ENCODE measurements around the gene P2RX2. TPM values are rescaled to one million over a fixed set of nuclear protein-coding genes. Genes with fewer than 3 reads are reported as not detected.

Gene P2RX2
- total RNA-seq, 4 donors from 2014 or later: not detected

DNA sequence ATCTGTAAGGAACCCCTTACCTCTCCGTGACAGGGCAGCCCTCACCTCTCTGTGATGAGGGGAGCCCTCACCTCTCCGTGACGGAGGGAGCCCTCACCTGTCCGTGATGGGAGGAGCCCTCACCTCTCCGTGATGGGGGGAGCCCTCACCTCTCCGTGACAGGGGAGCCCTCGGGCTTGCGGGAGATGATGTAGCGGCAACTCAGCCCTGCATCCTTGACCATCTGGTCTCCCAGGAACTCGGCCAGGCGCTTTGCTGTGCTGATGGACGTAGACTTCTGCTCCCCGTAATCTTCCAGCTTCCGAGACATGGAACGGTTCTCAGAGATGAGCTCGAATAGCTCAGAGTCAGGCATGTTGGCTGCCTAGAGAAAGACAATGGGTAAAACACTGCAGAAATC lies 40.6 kb downstream of the P2RX2 start:
- WGBS, 2 donors: 89 to 91% methylated on average over 15 to 16 of the region's 16 CpGs
- no peak overlapping the region for H3K4me3 ChIP-seq
- DNase-seq (ENCODE audit: low spot score in 2 of 2): no peak
- H3K27ac ChIP-seq: no peak overlapping the region
- TF ChIP-seq, protein P1, sequence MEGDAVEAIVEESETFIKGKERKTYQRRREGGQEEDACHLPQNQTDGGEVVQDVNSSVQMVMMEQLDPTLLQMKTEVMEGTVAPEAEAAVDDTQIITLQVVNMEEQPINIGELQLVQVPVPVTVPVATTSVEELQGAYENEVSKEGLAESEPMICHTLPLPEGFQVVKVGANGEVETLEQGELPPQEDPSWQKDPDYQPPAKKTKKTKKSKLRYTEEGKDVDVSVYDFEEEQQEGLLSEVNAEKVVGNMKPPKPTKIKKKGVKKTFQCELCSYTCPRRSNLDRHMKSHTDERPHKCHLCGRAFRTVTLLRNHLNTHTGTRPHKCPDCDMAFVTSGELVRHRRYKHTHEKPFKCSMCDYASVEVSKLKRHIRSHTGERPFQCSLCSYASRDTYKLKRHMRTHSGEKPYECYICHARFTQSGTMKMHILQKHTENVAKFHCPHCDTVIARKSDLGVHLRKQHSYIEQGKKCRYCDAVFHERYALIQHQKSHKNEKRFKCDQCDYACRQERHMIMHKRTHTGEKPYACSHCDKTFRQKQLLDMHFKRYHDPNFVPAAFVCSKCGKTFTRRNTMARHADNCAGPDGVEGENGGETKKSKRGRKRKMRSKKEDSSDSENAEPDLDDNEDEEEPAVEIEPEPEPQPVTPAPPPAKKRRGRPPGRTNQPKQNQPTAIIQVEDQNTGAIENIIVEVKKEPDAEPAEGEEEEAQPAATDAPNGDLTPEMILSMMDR (IDR thresholded peaks at IDR 0.05): no peak
- no peak for TF ChIP-seq EP300 (IDR thresholded peaks at IDR 0.05)
- TF ChIP-seq POLR2A (IDR thresholded peaks at IDR 0.05): no peak
- H3K9me3 ChIP-seq: no peaks in the 10 kb centered on the region
- peaks cover 3 to 97% (median 33%) of the 10 kb centered on the region in 3 donors for H3K36me3 ChIP-seq
- no peaks in the 10 kb centered on the region for H3K4me1 ChIP-seq
- no peaks in the 10 kb centered on the region for H3K27me3 ChIP-seq

DNA sequence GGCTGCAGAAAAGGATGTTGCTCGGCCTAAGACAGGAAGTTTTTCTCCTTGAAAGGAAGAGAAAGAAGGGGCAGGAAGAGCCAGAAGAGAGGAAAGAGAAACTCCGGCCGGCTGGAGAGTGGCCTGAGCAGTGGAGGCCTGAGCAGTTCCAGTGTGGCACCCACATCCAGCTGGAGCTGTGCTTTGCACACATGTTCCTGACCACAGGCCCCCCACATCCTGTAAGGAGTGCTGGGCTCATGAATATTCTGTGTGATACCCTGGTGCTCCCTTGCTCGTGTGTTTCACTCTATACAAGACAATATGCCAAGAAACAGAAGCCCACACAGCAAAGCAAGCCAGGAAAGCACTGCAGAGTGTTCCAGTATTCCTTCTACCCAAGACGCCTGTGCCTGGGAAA lies 41.5 kb downstream of the P2RX2 start:
- TF ChIP-seq POLR2A (IDR thresholded peaks at IDR 0.05) (no peak), EP300 (IDR thresholded peaks at IDR 0.05) (no peak)
- Histone ChIP-seq H3K9me3 (no peaks in the 10 kb centered on the region), H3K27me3 (no peaks in the 10 kb centered on the region), H3K4me3 (no peak overlapping the region), H3K4me1 (no peaks in the 10 kb centered on the region), H3K36me3 (peaks cover 3 to 97% (median 33%) of the 10 kb centered on the region in 3 donors), H3K27ac (no peak overlapping the region)
- 63 to 72% methylated on average over 5 of the region's 5 CpGs for WGBS, 2 donors
- no peak for DNase-seq (ENCODE audit: low spot score in 2 of 2)

DNA sequence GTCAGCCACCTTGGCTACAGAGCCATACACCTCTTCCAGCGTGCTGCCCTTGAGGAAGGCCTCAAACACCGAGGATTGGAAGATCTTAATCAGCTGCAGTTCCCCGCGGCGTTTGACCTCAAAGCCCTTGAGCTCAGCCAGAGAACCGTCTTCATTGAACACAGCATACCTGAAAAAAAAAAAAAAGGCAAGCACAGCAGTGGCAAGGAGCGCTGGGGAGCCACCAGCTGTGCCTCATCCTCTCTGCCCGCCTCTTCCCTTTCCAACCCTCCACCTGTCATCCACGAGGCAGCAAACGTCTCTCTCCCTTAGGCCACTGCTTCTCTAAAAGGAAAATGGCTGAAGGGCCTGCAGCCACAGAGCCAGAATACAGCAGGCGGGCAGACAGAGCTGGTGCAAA lies 42.4 kb downstream of the P2RX2 start:
- Histone ChIP-seq H3K27ac (no peak overlapping the region), H3K4me3 (no peak overlapping the region), H3K36me3 (peaks cover 3 to 98% (median 33%) of the 10 kb centered on the region in 3 donors), H3K27me3 (no peaks in the 10 kb centered on the region), H3K9me3 (no peaks in the 10 kb centered on the region), H3K4me1 (no peaks in the 10 kb centered on the region)
- TF ChIP-seq, protein P1 (IDR thresholded peaks at IDR 0.05): no peak
- TF ChIP-seq POLR2A (IDR thresholded peaks at IDR 0.05) (no peak), EP300 (IDR thresholded peaks at IDR 0.05) (no peak)
- 87 to 93% methylated on average over 11 of the region's 11 CpGs for WGBS, 2 donors
- no peak for DNase-seq (ENCODE audit: low spot score in 2 of 2)

DNA sequence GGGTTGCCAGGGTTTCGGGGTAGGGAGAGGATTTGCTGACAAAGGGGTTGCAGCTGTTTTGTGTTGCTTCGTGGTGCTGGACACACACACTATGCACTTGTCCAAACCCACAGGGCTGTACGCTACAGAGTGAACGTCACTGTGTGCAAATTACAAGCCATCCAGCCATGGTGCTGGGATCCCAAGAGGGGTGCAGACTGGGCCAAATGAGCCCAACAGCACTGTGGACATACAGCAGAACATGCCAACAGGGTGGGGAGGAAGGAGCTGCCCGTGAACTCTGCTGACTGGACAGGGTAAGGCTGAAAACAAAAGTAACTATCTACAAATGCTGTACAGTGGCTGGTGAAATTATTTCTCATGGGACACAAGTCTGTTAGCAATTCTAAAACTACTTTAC lies 43.4 kb downstream of the P2RX2 start:
- no peak for DNase-seq (ENCODE audit: low spot score in 2 of 2)
- H3K9me3 ChIP-seq: no peaks in the 10 kb centered on the region
- TF ChIP-seq, protein P1 (IDR thresholded peaks at IDR 0.05): no peak
- TF ChIP-seq EP300 (IDR thresholded peaks at IDR 0.05): no peak
- no peak for TF ChIP-seq POLR2A (IDR thresholded peaks at IDR 0.05)

DNA sequence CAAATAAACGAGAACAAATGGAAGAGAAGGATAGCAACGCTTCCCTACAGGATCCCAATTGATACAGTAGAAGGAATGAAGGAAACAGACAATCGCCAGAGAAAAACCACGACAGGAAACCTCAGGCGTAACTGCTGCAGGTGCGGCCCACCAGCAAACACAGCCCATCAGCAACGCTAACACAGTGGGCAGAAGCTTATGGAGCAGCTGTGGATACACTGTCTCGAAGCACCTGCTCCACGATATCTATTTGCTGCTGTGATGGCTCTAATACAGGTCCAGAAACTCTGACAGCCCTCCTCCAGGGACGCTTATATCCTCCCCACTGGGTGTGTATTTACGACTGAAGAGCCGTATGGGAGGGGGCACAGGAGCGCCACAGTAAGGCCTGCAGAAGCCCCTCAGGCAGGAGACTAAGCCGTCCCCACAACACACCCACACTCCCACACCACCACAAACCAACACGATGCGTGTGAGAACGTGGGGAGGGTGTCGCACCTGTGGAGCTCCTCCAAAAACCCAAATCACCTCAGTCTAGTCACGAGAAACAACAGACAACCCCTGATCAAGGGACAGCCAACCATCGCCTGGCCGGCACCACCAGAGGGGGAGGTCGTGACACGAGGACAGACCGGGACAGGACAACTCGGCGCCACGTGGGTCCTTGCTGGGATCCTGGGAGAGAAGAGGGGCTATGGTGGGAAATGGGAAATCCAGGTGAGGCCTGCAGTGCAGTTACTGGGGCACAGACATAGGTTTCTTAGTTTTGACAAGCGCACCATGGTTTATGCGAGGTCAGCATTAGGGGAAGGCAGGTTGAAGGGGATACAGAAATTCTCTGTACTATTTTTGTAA lies 44.6 kb downstream of the P2RX2 start:
- H3K4me3 ChIP-seq: no peak overlapping the region
- DNase-seq (ENCODE audit: low spot score in 2 of 2): no peak
- H3K9me3 ChIP-seq: no peaks in the 10 kb centered on the region
- no peaks in the 10 kb centered on the region for H3K4me1 ChIP-seq
- no peaks in the 10 kb centered on the region for H3K27me3 ChIP-seq
- H3K27ac ChIP-seq: no peak overlapping the region
- TF ChIP-seq, protein P1 (IDR thresholded peaks at IDR 0.05): no peak
- no peak for TF ChIP-seq EP300 (IDR thresholded peaks at IDR 0.05)
- TF ChIP-seq POLR2A (IDR thresholded peaks at IDR 0.05): no peak
- H3K36me3 ChIP-seq: peaks cover 3 to 98% (median 28%) of the 10 kb centered on the region in 3 donors
- WGBS, 2 donors: 86 to 87% methylated on average over 28 to 29 of the region's 29 CpGs

More for the DNA sequence above, 43.4 kb downstream of the P2RX2 start:
- H3K36me3 ChIP-seq: peaks cover 3 to 98% (median 36%) of the 10 kb centered on the region in 3 donors
- H3K27ac ChIP-seq: no peak overlapping the region
- WGBS, 2 donors: 58 to 64% methylated on average over 5 of the region's 5 CpGs
- no peaks in the 10 kb centered on the region for H3K4me1 ChIP-seq
- H3K4me3 ChIP-seq: no peak overlapping the region
- no peaks in the 10 kb centered on the region for H3K27me3 ChIP-seq
